ENCODE data around the gene KLHL42.
"Not testable (repeated sequence)": the region's sequence is repeated elsewhere in the genome, so short reads cannot be mapped to it uniquely, and the experiment has no call there.

Gene KLHL42

DNA sequence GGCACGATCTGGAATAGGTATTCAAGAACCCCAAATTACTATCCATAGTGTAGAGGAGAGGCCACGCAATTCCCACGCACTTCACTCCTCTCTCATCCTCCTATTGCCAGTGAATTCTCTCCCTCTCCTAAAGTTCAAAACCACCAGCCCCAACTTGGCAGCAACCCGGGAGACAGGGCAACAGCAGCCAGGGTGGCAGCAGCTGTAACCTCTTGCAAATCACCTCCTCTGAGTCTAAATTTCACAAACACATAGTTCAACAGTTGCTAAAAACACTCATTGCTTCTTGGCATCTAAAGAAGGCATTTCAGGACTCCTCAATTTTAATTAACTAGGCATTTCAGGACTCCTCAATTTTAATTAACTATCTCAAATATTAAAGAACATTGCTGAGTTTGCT lies 37.7 kb downstream of the KLHL42 start:
- DNase-seq (ENCODE audit: low spot score), result no peak

DNA sequence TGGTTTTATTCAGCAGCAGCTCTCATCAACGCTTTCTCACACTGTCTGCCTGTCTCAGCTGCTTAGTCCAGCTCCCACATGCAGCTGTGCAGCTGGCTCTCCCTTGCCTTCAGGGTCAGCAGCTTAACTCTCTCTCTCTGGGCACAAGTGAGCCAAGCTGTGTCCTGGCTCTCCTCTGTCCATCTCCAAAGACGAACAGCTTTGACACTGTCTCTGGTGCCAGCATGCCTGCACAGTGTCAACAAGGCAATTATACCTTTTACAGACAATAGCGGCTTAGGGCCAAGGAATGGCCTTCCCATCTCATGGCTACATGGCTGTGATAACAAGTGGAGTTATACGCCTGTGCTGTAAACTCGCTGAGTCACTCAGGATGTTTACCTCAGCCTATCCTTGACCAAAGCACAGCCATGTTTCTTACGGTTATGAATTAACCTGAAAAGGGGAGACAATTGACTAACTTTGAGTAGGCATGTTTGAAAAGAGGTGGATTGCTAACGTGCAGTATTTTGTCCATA lies 38.4 kb downstream of the KLHL42 start:
- DNase-seq (ENCODE audit: low spot score), result no peak

DNA sequence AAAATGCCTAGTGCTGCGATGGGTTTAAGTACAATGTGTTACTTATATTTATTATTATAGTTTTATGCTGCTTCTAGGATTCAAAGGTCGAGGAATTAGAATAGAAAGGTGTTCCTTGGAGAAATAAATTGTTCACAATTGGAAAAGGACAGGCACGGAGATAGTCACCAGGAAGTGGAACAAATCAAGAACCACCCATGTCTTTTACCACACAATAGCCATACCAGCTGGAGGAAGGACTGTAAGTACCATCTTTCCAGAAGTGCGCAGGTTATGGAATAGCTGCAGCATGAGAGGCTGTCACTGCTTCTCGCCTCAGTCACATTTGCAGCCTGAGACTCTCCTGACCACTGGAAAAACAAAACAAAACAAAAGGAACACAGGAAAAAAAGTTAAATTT lies 40.5 kb downstream of the KLHL42 start:
- DNase-seq (ENCODE audit: low spot score), result no peak

DNA sequence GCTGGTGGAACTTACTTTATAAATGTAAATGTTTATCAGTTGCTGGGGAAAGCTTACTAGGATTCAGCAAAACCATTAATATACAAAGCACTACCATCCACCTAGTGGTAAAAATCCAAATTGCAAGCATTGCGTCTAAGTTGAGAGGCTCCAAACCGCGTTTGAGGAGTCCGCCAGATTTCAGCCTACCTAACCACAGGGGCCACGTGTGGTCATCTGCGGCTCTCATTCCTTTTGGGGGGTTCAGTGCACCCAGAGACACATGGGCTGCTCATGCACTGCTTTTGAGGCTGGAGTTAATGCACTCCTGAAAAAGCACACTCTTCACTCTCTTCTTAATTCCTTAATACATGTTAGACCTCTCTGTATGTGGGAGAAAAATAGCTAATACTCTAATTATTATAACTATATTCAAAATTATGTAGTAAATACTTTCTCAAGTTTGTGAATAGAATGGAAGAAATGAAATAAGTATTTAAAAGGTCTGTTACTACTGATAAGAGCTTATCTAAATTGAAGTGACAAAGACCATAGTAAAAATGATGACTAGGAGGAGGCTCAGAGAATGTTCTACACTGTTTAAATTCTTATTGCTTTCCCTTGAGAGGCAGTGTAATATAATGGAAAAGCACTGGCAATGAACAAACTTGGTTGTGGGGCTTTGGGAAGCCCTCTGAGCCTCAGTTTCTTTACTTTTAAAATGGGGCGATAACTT lies 41.4 kb downstream of the KLHL42 start:
- peak; percentile 64 for DNase-seq (ENCODE audit: low spot score)

DNA sequence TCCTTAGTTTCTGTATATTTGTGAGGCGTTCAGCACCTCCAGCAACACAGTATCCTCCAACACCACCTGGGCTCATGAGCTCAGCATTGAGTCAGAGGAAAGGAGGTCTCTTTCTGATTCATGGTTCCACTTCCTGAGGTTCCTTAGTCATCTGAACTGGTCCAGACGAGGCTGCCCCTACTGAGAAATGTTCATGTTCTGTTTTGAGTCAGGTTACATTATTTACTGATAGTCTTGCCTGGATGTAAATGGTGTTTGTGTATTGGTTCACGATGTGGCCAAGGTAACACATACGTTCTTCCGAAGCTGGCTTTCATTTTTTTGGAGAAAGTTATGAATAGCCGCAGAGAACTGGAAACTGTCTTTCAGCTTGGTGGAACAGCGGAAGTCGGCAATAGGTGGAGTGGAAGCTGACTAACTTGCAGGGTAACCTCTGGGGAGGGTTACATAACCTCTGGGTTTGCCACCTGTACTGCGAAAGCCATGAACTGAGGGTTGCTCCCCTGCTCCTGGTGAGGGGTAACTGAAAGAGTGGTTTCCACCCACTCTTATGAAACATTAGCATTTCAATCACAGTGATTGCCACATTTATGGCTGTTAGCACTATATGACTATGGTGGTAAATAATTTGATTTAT lies 42.2 kb downstream of the KLHL42 start:
- DNase-seq (ENCODE audit: low spot score), result no peak

DNA sequence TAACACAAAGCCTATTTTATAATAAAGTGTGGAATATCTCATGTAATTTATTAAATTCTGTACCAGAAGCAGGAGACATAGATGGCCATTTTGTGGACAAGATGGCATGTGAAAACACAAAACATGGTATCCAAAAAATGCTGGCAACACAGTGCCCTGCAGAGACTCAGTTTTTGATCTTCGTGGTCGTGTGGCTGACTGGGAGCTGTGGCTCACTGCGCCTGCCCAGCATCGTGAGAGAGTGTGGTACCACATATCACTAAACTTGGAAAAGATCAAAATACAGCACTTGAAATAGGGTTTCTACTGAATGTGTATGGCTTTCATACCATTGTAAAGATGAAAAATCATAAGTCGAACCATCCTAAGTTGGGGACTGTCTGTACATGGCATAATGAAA lies 43.0 kb downstream of the KLHL42 start:
- no peak for DNase-seq (ENCODE audit: low spot score)

DNA sequence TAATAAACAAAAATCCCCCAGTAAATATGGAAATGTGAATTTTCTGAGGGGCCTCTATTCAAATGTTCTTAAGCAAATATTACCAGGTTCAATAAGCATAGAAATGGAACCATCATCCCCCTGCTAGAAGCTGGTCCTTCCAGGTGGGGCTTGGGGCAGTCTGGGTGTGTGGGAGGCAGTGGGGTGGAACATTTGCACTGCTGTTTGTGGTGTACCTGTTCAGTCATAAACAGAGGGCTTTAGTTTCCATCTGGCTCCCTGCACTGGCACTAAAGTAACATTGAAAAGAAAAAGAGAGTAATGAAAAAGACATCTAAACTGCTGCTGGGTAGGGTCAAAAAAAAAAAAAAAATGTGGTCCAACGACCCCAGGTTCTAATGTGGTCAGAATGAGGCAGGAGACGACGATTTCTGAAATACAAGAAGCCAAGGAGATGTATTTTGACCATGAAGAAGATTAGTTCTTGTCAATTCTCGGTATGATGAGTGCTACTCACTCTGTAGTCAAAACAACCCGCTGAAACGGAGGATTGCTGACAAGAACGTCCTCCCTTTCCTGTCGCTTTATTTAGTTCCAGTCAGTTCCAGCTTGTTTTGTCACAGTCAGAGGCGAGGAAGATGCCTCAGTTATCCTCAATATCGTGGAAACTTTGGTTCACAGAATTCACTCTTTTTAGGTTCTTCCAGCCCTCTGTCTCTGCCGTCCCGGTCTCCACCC lies 44.3 kb downstream of the KLHL42 start:
- DNase-seq (ENCODE audit: low spot score), result no peak

DNA sequence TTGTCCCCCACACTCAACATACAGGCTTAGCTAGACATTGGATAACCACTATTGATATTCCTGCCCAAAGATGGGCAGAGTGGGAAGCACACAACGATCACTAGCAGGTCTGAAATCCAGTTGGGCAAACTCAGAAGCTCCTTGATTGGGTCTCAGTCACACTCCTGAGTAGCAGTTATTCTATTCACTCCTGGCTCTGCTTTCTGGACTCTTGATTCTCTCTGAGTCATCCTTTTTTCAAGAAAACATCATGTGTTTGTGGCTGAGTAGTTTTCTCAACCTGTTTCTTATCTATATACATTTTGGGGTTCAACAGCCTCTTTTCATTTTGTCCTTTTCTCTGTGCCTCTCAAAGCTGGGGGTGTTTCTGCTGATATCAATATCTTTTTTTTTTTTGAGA lies 46.0 kb downstream of the KLHL42 start:
- DNase-seq (ENCODE audit: low spot score), result no peak

DNA sequence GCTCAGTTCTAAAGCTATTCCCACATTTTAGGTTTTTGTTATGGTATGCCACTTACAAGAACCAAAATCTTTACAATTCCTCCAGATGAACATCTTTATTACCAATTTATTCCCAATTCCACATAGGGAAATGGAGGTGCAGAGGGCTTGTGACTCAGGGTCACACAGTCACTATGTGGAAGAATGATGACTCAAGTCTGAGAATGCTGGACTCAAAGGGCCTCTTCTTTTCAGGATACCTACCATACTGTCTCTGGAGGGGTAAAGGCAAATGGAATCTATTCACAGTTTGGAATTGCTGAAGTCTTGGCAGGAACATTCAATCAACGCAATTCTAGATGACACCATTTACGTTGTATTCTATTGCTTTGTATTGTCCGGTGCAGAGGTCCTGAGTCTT lies 48.2 kb downstream of the KLHL42 start:
- no peak for DNase-seq (ENCODE audit: low spot score)

DNA sequence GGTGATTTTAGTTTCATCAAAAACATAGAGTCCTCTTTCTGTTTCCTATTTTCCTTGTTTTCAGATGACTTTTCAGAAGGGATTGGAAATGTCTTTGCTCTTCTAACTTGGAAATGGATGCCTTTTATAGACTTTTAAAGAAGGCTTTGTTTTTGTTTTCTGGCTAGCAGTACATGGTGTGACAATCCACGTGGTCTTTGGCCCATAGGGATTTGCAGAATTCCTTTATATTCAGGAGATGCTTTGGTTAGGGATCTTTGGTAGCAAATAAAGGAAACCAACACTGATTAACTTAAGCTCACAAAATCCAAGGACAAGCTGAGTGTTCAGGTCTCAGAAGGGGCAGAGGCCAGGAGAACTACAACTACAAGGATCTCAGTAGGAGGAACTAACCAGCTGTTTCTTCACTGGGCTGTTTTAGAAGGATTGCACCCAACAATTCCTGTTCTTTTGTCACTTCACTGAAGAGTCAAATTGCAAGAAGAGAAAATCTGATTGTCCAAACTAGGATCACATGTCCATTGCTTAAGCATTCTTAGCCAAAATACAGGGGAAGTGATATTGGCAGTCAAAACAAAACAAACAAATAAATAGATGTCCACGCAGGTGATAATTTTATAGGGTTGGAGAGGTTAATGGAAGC lies 58.6 kb downstream of the KLHL42 start:
- peak; percentile 10 for DNase-seq (ENCODE audit: low spot score)

DNA sequence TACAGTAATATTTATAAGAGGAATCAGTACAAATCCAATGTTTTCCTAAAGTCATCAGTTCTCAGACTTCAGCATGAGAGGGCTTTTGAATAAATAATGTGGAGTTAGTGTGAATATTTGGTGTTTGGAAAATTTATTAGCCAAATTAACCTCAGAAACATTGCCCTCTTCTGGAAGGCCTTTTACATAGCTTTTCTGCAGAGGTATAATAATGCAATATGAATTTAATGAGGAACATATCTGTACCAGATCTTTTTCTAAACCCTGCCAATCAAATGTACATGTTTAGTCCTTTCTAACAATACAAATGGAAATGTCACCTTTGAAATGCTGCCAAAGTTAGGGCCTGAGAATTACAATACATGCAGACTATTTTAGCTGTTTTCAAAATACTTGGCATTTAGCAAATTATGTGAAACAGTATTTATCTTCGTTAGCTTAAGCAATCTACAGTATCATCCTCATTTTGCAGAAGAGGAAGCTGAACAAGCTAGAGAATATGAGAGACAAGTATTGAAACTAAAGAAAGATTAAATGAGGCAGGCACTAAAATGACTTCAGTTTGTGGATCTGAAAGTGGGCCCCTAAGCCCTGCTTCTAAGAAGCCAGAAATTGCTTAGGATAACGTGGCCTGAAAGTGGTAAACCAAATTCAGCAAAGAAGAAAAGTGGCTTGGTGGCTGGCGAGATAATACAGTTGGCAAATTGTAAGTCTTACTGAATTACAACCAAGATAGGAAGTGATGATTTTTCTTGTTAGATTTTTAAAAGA lies 60.4 kb downstream of the KLHL42 start:
- no peak for DNase-seq (ENCODE audit: low spot score)

DNA sequence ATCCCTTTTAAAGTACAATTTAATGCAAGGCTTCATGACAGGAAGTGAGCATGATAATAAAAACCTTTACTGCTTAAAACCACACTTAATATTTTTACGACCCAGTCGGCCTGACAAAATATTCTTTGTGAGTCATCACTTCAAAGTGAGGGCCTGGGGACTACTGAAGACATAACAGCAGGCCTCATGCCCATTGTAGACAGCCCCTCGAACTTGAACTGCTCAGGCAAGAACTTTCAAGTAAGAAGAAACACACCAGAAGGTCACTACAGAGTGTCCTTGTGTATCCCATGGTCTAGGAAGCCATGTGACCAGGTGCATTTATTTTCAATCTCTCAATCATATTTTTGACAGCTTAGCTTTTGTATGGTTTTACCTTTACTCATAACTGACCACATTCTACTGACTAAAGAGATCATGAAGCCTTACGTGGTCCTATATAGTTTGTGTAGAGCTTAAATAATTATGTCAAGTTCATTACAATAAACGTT lies 61.4 kb downstream of the KLHL42 start:
- DNase-seq (ENCODE audit: low spot score), result no peak

DNA sequence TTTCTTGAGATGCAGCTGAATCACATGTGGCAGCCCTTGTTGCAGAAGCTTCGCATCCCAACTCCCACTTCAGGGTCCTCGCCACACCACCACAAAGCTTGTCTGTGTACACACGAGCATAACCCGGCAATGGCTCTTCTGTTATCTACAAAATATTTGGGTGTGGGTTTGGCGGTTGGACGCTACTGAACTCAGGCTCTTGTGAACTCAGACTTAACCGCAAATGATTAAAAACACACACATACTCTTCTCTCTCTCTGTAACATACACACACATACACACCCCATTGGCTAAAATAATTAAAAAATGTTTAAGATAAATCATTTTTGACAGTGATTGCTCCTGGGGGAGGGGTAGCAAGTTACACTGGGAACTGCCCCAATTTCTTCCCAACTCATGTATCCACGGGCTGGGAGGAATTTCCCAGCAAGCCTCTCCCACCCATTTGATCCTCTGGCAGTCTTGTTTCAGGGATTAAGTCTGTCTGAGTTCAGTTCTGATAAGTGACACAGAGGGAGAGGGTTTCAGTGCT lies 63.7 kb downstream of the KLHL42 start:
- DNase-seq (ENCODE audit: low spot score), result no peak

DNA sequence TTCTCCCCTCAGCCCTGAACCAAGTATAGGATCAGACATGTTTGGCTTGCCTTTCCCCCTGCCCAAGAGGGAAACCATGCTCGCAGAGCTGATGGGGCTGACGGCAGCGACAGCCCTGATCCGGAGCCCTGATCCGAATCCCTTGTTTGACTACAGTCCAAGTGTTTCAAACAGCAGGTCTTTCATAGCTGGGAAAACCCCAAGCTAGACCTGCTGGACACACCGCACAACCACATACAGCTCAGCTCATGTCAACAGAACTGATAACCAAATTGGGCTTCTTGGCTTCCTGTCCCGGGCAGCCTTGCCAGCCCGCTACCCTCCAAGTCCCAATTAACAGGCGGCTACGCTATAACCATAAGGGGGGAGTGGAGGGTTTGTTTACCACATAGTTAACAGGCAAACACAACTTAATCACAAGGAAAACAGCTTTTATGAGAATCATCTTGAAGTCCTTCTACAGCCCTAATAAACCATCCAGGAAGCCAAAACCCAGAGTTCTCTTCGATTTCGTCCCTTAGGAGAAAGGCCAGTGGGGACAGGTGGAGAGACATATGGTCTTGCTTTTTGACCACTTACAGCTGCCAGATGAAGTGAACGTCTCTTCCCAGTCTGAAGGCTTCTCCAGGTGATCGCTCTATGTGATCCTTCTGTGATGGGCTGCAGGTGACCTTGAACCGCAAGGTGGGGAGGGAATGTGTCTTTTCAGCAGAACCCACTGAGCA lies 64.5 kb downstream of the KLHL42 start:
- DNase-seq (ENCODE audit: low spot score), result no peak

DNA sequence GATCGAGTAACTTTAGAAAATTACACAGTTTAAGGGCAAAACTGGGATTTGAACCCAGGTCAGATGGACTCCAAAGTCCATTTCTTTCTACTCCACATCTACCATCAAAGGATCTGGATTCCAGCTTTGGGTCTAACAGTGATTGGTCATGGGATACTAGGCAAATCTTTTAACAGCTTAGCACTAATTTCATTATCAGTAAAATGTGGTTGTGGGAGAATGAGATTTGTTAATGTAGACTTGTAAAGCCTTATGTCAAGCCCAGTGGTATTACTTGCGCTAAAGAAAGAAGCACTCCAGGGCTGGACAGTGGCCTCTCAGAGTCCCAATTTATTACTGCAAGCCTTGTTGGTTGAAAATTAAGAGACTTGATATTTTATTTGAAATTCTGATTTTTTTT lies 65.2 kb downstream of the KLHL42 start:
- no peak for DNase-seq (ENCODE audit: low spot score)

DNA sequence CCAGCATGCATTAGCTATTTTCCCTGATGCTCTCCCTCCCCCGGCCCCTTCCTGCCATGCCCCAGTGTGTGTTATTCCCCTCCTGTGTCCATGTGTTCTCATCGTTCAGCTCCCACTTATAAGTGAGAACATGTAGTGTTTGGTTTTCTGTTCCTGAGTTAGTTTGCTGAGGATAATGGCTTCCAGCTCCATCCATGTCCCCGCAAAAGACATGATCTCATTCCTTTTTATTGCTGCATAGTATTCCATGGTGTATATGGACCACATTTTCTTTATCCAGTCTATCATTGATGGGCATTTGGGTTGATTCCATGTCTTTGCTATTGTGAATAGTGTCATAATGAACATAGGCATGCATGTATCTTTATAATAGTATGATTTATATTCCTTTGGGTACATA lies 65.7 kb downstream of the KLHL42 start:
- DNase-seq (ENCODE audit: low spot score), result not testable (repeated sequence)

DNA sequence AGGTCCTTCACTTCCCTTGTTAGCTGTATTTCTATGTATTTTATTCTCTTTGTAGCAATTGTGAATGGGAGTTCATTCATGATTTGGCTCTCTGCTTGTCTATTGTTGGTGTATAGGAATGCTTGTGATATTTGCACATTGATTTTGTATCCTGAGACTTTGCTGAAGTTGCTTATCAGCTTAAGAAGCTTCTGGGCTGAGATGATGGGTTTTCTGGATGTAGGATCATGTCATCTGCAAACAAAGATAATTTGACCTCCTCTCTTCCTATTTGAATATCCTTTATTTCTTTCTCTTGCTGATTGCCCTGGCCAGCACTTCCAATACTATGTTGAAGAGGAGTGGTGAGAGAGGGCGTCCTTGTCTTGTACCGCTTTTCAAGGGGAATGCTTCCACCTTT lies 67.3 kb downstream of the KLHL42 start:
- DNase-seq (ENCODE audit: low spot score), result not testable (repeated sequence)

DNA sequence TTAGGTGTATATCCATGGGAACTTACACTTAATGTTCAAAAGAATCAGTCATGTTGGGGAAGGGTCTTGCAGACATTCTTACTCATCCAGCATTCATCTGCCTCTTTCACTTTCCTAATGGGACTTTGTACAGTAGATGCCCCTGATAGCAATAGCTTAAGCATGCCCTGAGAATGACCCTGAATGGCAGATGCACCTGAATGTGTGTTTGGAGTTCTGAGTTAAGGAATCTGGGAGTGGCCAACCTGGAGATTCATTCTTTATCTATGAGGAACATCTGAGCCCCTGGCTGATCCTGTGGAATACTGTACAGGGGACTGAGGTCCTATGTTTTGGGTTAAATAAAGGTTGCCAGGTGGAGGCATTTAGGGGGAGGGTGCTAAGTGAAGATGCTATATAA lies 71.3 kb downstream of the KLHL42 start:
- no peak for DNase-seq (ENCODE audit: low spot score)

DNA sequence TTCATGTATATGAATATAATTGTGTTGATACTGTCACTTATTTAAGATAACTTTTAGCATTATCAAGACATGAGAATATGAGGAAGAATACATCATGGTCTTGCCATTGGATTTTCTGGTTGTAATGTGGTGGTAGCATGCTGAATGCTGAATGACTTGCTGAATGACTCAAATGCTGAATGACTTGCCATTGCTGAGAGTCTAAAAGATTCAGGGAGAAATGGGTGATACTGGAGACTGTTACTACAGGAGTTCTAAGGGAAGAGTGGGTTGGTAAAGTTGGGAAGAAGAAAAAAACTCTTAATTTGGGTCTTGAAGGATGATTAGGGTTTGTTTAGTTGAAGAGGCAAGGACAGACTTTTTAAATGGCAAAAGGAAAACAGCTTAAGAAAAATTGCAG lies 72.1 kb downstream of the KLHL42 start:
- DNase-seq (ENCODE audit: low spot score), result no peak
